Kidney (tissue), 14 donors: ENCODE data around the gene FAM229A. TPM values are rescaled to one million over a fixed set of nuclear protein-coding genes. Genes with fewer than 3 reads are reported as not detected.

Experiments
- DNase-seq, 5 donors: peaks; one replicate each; pipeline ENCODE4 v3.0.0-alpha.2; 2013 to 2020
- FAIRE-seq: peaks from 2 replicates; lab custom pipeline; 2012; peaks lifted over from hg19 to GRCh38; lab: Jason Lieb, UNC
- H3K27ac ChIP-seq, 2 donors: one replicate each; pipeline ENCODE4 v1.7.0; 2013; ENCODE audit warnings: low read depth in 2 of 2, low read length in 2 of 2, inconsistent platforms in 1 of 2
- H3K27me3 ChIP-seq: one replicate; pipeline ENCODE4 v1.7.1; 2013; ENCODE audit warnings: low read length, inconsistent platforms; ENCODE audit not compliant: control insufficient read depth, insufficient read depth
- H3K36me3 ChIP-seq, 3 donors: one replicate each; pipeline versions ENCODE4 v1.7.0 to v1.7.1; 2013; ENCODE audit warnings: low read length in 3 of 3, control low read depth in 1 of 3, inconsistent platforms in 1 of 3; ENCODE audit not compliant: insufficient read depth in 3 of 3, control insufficient read depth in 2 of 3
- H3K4me1 ChIP-seq, 3 donors: one replicate each; pipeline versions ENCODE4 v1.7.0 to v1.7.1; 2013; ENCODE audit warnings: low read length in 3 of 3, inconsistent platforms in 1 of 3, low read depth in 1 of 3; ENCODE audit not compliant: control insufficient read depth in 2 of 3, insufficient read depth in 2 of 3
- H3K4me3 ChIP-seq, 3 donors: one replicate each; pipeline versions ENCODE4 v1.7.0 to v1.8.1; 2013; ENCODE audit warnings: low read length in 3 of 3, control low read depth in 1 of 3, inconsistent platforms in 1 of 3
- H3K9ac ChIP-seq, 3 donors: one replicate each; pipeline versions ENCODE4 v1.7.0 to v1.7.1; 2013; ENCODE audit warnings: low read length in 3 of 3, control low read depth in 1 of 3, inconsistent platforms in 1 of 3
- H3K9me3 ChIP-seq, 3 donors: one replicate each; pipeline versions ENCODE4 v1.7.0 to v1.7.1; 2013; ENCODE audit warnings: low read length in 3 of 3, control low read depth in 1 of 3, inconsistent platforms in 1 of 3; ENCODE audit not compliant: control insufficient read depth in 2 of 3, insufficient read depth in 1 of 3
- intact Hi-C: fragments of 100-400 bp; cut with DNase I; formaldehyde crosslinking; loops from one replicate; pipeline ENCODE4 v1.11.1; 2022
- polyA plus RNA-seq: library from polyadenylated mRNA; stranded (reverse); fragments of 350-450 nt; fragmentation: Illumina TruSeq; extraction: RNeasy Lipid Tissue Mini Kit (QIAGEN cat#74804); gene quantifications from one replicate; pipeline ENCODE4 v1.2.3, GENCODE V29; 2014; ENCODE audit warnings: low read depth, low replicate concordance; ENCODE audit not compliant: insufficient read depth
- total RNA-seq: library from RNA; stranded (reverse); fragmentation: NEBNext Ultra II Directional; extraction: Animal tissue kit (Norgen Biotek cat#: 25700); gene quantifications from one replicate; pipeline ENCODE4 v1.2.1, GENCODE V29; 2021
- TF ChIP-seq, protein P1 (sequence below): IDR thresholded peaks from 3 replicates; pipeline ENCODE4 v1.5.1; 2012; ENCODE audit warnings: mild to moderate bottlenecking, moderate library complexity, borderline replicate concordance; ENCODE audit not compliant: insufficient read depth; ENCODE audit errors: extremely low read depth
- donor health status: control.
- donor health status: control.
- donor health status: control.
- donor health status: control.
- donor health status: control.
- donor health status: DM: yes; HTN: yes; CAD: no.
- donor health status: Normal renal cell carcinoma (clear cell type).

FAM229A gene
- total and polyA plus RNA-seq, 2 donors from 2014 or later: 6.4 to 9.7 TPM

DNA sequence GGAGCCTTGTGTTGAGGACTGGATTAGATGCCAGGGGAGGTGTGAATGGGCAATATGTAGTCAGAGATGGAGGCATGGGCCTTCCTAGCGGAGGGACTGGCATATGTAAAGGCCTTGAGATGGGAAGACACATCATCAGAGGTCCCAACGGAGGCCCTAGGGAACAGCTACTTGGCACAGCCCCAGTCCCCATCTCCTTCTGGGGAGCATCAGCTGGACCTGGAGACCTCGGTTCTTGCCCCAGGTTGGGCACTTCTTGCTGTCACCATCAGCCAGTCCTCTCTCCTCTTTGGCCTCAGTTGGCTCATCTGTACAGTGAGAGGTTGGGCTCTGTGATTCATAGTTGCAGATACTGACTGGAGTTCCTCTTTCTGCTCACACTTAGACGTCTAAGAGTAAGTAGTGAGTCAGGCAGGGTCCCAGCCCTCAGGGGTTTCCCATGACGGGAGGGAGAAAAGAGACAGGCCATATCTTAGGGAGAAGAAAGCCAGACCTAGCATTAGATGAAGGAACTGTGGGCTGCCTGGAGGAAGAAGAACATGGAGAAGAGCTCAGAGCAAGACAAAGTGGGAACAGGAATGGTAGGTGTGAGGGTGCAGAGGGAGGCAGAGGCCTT lies 22.8 kb downstream of the FAM229A start:
- no peak overlapping the region for H3K27ac ChIP-seq
- DNase-seq: peak in 1 of 5 donors; percentile 44
- no peaks in the 10 kb centered on the region for H3K36me3 ChIP-seq
- H3K9me3 ChIP-seq: no peaks in the 10 kb centered on the region
- FAIRE-seq: no peak
- H3K4me1 ChIP-seq: peaks cover 0 to 9% (median 0%) of the 10 kb centered on the region in 3 donors
- TF ChIP-seq, protein P1, sequence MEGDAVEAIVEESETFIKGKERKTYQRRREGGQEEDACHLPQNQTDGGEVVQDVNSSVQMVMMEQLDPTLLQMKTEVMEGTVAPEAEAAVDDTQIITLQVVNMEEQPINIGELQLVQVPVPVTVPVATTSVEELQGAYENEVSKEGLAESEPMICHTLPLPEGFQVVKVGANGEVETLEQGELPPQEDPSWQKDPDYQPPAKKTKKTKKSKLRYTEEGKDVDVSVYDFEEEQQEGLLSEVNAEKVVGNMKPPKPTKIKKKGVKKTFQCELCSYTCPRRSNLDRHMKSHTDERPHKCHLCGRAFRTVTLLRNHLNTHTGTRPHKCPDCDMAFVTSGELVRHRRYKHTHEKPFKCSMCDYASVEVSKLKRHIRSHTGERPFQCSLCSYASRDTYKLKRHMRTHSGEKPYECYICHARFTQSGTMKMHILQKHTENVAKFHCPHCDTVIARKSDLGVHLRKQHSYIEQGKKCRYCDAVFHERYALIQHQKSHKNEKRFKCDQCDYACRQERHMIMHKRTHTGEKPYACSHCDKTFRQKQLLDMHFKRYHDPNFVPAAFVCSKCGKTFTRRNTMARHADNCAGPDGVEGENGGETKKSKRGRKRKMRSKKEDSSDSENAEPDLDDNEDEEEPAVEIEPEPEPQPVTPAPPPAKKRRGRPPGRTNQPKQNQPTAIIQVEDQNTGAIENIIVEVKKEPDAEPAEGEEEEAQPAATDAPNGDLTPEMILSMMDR: no peak
- no peak overlapping the region for H3K4me3 ChIP-seq
- no peak overlapping the region for H3K9ac ChIP-seq
- intact Hi-C loops: no loop called here
- no peaks in the 10 kb centered on the region for H3K27me3 ChIP-seq

DNA sequence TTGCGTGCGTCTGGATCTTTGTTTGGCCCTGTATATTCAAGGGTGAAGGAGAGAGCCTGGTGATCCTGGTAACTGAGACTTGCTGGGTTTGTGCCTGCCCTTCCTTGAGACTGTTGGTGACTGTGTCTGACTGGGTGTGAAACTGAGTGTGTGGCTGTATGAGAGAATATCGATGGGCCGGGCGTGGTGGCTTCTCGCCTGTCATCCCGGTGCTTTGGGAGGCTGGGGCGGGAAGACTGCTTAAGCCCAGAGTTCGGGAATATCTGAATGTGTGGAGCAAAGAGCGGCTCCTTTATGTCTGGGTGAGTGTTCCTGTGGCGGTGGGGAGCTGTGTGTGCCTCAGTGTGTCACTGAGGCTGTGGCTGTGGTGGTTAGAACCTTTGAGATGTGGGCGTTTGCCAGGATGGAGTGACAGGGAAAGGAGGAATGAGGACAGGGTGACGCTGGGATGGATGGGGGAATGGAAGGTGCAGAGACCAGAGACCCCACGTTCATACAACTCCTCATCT lies 23.6 kb downstream of the FAM229A start:
- Histone ChIP-seq H3K9ac (no peak overlapping the region), H3K9me3 (no peaks in the 10 kb centered on the region), H3K36me3 (no peaks in the 10 kb centered on the region), H3K4me1 (peaks cover 0 to 12% (median 0%) of the 10 kb centered on the region in 3 donors), H3K4me3 (no peak overlapping the region), H3K27me3 (no peaks in the 10 kb centered on the region), H3K27ac (no peak overlapping the region)
- no peak for FAIRE-seq
- no peak for DNase-seq
- TF ChIP-seq, protein P1: no peak
- intact Hi-C loops: no loop called here

DNA sequence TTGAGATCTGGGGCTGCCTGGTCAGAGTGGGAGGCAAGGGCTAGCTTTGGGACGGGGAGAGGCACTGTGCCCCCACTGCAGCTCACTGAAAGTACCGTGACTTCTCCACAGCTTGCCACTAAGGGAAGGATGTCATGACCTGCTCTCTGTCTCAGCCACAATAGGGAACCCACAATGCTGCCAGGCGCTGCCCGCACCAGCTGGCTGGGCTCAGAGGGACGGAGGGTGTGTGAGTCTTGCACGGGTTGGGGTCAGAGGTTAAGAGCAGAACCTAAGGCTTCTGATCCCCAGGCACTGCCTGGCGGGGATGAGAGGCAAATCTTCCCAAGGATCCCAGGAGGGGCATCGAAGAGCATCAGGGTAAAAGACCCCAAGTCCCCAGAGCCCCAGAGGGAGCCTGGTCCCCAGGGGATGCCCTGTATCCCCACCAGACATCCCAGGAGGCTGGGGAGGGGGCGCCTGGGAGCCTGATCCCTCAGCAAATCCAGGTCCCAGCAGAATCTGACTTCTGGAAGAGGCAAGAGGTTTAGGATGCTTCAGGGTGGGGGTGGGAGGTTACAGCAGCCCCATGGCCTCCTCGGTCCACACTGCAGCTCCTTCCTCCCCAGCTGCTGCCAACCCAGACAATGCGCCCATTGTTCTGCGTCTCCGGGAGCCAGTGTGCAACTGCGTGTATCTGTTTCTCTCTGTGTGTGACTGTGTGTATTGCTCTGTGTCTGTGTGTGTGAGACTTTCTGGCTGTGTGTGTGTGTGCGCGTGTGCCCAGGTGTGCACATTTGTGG lies 24.2 kb downstream of the FAM229A start:
- Histone ChIP-seq H3K4me1 (peaks cover 0 to 12% (median 0%) of the 10 kb centered on the region in 3 donors), H3K4me3 (no peak overlapping the region), H3K36me3 (no peaks in the 10 kb centered on the region), H3K9me3 (no peaks in the 10 kb centered on the region), H3K27me3 (no peaks in the 10 kb centered on the region), H3K27ac (no peak overlapping the region), H3K9ac (no peak overlapping the region)
- DNase-seq: no peak
- FAIRE-seq: no peak
- TF ChIP-seq, protein P1: no peak
- intact Hi-C loops: no loop called here
